ENCODE measurements around the gene BEX4.

The BEX4 gene

GRCh38 chrX:103214870-103215424 lies at the start of gene BEX4:
Gene BEX4 (plus strand): TSS chrX:103215108. CDS start chrX:103216154, 1,046 bp downstream.
- TF ChIP-seq GATA2 (IDR thresholded peaks at IDR 0.05; ENCODE audit: low read depth, low read length), result no peak
- no peak for TF ChIP-seq GATA3 (IDR thresholded peaks at IDR 0.05; ENCODE audit: low read depth, low read length)

- TF ChIP-seq GATA3 (IDR thresholded peaks at IDR 0.05; ENCODE audit: low read depth, low read length) (no peak), GATA2 (IDR thresholded peaks at IDR 0.05; ENCODE audit: low read depth, low read length) (no peak)
Measured at GRCh38 chrX:103170216-103170615, 44.7 kb upstream of the BEX4 start.

- TF ChIP-seq GATA2 (IDR thresholded peaks at IDR 0.05; ENCODE audit: low read depth, low read length) (no peak), GATA3 (IDR thresholded peaks at IDR 0.05; ENCODE audit: low read depth, low read length) (no peak)
Measured at GRCh38 chrX:103171353-103171752, 43.6 kb upstream of the BEX4 start.

GRCh38 chrX:103175944-103176753 lies 38.8 kb upstream of the BEX4 start:
- no peak for TF ChIP-seq GATA3 (IDR thresholded peaks at IDR 0.05; ENCODE audit: low read depth, low read length)
- TF ChIP-seq GATA2 (IDR thresholded peaks at IDR 0.05; ENCODE audit: low read depth, low read length), result no peak

DNA sequence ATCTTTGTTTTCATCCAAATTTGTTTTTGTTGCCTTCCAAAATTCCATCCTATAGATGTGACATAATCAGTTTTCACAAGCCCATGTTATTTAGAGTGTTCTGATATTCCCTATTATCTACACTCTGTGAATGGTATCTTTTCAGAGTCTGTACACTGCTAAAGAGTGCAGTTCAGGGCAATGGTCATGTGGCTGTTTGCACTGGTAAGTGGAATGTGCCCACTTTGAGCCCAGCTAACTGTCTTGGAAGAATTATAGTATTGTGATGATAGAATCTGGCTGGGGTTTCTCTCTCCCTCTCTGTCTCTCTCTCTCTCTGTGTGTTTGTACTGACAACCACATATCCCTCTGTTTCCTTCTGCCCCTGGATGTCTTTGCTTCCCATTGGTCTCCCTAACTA lies 37.4 kb upstream of the BEX4 start:
- TF ChIP-seq GATA2 (IDR thresholded peaks at IDR 0.05; ENCODE audit: low read depth, low read length) (no peak), GATA3 (IDR thresholded peaks at IDR 0.05; ENCODE audit: low read depth, low read length) (no peak)

GRCh38 chrX:103183912-103184311 lies 31.0 kb upstream of the BEX4 start:
- TF ChIP-seq GATA3 (IDR thresholded peaks at IDR 0.05; ENCODE audit: low read depth, low read length) (no peak), GATA2 (IDR thresholded peaks at IDR 0.05; ENCODE audit: low read depth, low read length) (no peak)

GRCh38 chrX:103187953-103188475 lies 26.9 kb upstream of the BEX4 start:
- TF ChIP-seq GATA3 (IDR thresholded peaks at IDR 0.05; ENCODE audit: low read depth, low read length) (no peak), GATA2 (IDR thresholded peaks at IDR 0.05; ENCODE audit: low read depth, low read length) (no peak)

GRCh38 chrX:103197721-103198306 lies 17.1 kb upstream of the BEX4 start:
- TF ChIP-seq GATA2 (IDR thresholded peaks at IDR 0.05; ENCODE audit: low read depth, low read length), result no peak
- TF ChIP-seq GATA3 (IDR thresholded peaks at IDR 0.05; ENCODE audit: low read depth, low read length), result no peak

DNA sequence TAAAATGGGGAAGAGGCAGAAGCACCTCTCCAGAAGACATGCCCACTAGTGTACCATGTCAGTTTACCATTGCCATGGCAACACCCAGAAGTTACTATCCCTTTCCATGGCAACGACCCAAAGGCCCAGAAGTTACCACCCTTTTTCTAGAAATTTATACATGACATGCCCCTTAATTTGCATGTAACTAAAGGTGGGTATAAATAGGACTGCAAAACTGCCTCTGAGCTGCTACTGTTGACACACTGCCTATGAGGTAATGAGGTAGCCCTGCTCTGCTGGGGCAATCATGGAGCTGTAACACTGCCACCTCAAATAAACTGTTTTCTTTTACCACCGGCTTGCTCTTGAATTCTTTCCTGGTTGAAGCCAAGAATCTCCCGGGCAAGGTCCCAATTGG lies 13.9 kb upstream of the BEX4 start:
- TF ChIP-seq GATA3 (IDR thresholded peaks at IDR 0.05; ENCODE audit: low read depth, low read length), result no peak
- TF ChIP-seq GATA2 (IDR thresholded peaks at IDR 0.05; ENCODE audit: low read depth, low read length), result no peak

DNA sequence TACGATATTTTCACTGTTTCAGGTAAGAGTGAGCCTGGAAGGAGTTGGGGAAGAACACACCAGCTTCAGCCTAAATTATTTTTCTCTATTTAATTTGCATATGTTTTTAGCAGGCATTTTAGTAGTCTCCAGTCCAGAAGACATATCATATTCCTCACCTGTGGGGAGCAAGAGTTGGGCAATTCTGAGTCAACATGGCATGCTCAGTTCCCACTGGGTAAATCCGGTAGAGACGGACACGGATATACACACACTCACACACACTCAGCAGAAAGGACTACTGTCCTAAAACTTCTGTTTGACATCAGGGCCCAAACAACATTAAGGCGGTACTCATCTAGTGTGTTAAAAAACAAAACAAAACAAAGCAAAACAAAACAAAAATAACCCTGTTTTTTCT lies 4.9 kb upstream of the BEX4 start:
- TF ChIP-seq GATA2 (IDR thresholded peaks at IDR 0.05; ENCODE audit: low read depth, low read length), result no peak
- TF ChIP-seq GATA3 (IDR thresholded peaks at IDR 0.05; ENCODE audit: low read depth, low read length), result no peak

- TF ChIP-seq GATA2 (IDR thresholded peaks at IDR 0.05; ENCODE audit: low read depth, low read length), result no peak
- TF ChIP-seq GATA3 (IDR thresholded peaks at IDR 0.05; ENCODE audit: low read depth, low read length), result no peak
Measured at GRCh38 chrX:103211012-103211715, 3.7 kb upstream of the BEX4 start.

- TF ChIP-seq GATA2 (IDR thresholded peaks at IDR 0.05; ENCODE audit: low read depth, low read length) (no peak), GATA3 (IDR thresholded peaks at IDR 0.05; ENCODE audit: low read depth, low read length) (no peak)
Measured at GRCh38 chrX:103212749-103213457, 2.0 kb upstream of the BEX4 start.

DNA sequence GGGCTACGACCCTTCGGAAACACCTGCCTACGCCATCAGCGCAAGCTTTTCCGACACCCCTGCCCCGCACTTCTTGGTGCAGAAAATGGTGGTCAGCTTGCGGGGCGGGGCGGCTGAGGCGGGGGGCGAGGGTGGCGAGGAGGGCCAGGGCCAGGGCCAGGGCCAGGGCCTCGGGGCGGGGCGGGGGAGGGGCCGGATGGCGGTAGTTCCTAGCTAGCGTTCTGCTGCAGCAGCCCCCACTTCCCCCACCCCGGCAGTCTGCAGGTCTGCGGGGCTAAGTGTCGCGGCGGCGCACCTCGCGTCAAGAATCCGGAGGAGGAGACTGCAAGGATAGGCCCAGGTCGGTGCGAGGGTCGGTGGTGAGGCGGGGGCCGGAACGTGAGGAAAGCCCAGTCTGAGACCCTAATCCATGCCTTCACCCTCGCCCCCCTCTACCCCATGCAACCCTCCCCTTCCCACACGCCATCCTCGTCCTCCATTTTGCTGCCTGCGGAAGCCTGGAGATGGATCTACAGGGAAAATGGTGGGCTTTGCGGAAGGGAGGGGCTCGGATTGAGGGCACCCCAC lies 600 bp downstream of the BEX4 start:
- TF ChIP-seq GATA3 (IDR thresholded peaks at IDR 0.05; ENCODE audit: low read depth, low read length), result no peak

All from SH-SY5Y (cell line).